Testis (tissue), 2 donors: ENCODE results near the gene ITGA4.

Experiments used
- CTCF ChIP-seq, 3 experiments: fragments of 450-650 bp in 2 of 3; fragments of 200-600 bp in 1 of 3; sonication (generic) in 1 of 3; IDR thresholded peaks; one replicate each; pipeline ENCODE4 v1.5.1; 2016 to 2019; ENCODE audit warnings: antibody characterized with exemption in 3 of 3, mild to moderate bottlenecking in 2 of 3, moderate library complexity in 1 of 3
- POLR2A ChIP-seq: fragments of 450-650 bp; IDR thresholded peaks from one replicate; pipeline ENCODE4 v1.6.1; 2017; ENCODE audit warnings: antibody characterized with exemption, mild to moderate bottlenecking, moderate library complexity

- TF ChIP-seq CTCF (IDR thresholded peaks at IDR 0.05) = no peak
- no peak for TF ChIP-seq POLR2A
Measured at GRCh38 chr2:181563101-181563692, 106.0 kb downstream of the ITGA4 start.
